ENCODE measurements around the gene CARD10. TPM values are rescaled to one million over a fixed set of nuclear protein-coding genes. Genes with fewer than 3 reads are reported as not detected.

CARD10 gene
- total RNA-seq, 4 donors from 2014 or later: 11.6 to 24.1 (median 20.9) TPM

- Histone ChIP-seq H3K27ac (no peak overlapping the region), H3K4me3 (no peak overlapping the region), H3K4me1 (peaks cover 0 to 6% (median 0%) of the 10 kb centered on the region in 3 donors), H3K9me3 (peaks cover 0 to 3% (median 0%) of the 10 kb centered on the region in 3 donors), H3K36me3 (no peaks in the 10 kb centered on the region), H3K27me3 (peaks cover 0 to 72% (median 0%) of the 10 kb centered on the region in 4 donors)
- no peak for DNase-seq
- WGBS, 2 donors: 18 to 58% methylated on average over 7 to 10 of the region's 18 CpGs
- intact Hi-C loops (cut with DNase I): no loop called here
- TF ChIP-seq POLR2A (IDR thresholded peaks at IDR 0.05): no peak
- TF ChIP-seq CTCF (IDR thresholded peaks at IDR 0.05): no peak
These were observed 70.6 kb downstream of the CARD10 start for GRCh38 chr22:37448516-37449127.

GRCh38 chr22:37445501-37445900, 73.7 kb downstream of the CARD10 start:
- Histone ChIP-seq H3K4me1 (peaks cover 0 to 6% (median 0%) of the 10 kb centered on the region in 3 donors), H3K9me3 (peaks cover 0 to 8% (median 7%) of the 10 kb centered on the region in 3 donors), H3K36me3 (no peaks in the 10 kb centered on the region), H3K27ac (no peak overlapping the region), H3K4me3 (no peak overlapping the region), H3K27me3 (peaks cover 0 to 85% (median 0%) of the 10 kb centered on the region in 4 donors)
- TF ChIP-seq POLR2A (IDR thresholded peaks at IDR 0.05): no peak
- TF ChIP-seq CTCF (IDR thresholded peaks at IDR 0.05): no peak
- WGBS, 2 donors: 66 to 77% methylated on average over 9 of the region's 9 CpGs
- intact Hi-C loops (cut with DNase I): no loop called here
- no peak for DNase-seq

GRCh38 chr22:37443977-37444376, 75.2 kb downstream of the CARD10 start:
- no peak for TF ChIP-seq POLR2A (IDR thresholded peaks at IDR 0.05)
- TF ChIP-seq CTCF (IDR thresholded peaks at IDR 0.05): no peak
- DNase-seq: no peak
- Histone ChIP-seq H3K4me3 (no peak overlapping the region), H3K9me3 (peaks cover 0 to 10% (median 8%) of the 10 kb centered on the region in 3 donors), H3K27ac (no peak overlapping the region), H3K36me3 (no peaks in the 10 kb centered on the region), H3K27me3 (peaks cover 0 to 80% (median 0%) of the 10 kb centered on the region in 4 donors), H3K4me1 (peaks cover 0 to 6% (median 0%) of the 10 kb centered on the region in 3 donors)
- 68 to 73% methylated on average over 7 of the region's 7 CpGs for WGBS, 2 donors
- intact Hi-C loops (cut with DNase I): no loop called here

- Histone ChIP-seq H3K9me3 (peaks cover 0 to 10% (median 8%) of the 10 kb centered on the region in 3 donors), H3K27me3 (peaks cover 0 to 77% (median 0%) of the 10 kb centered on the region in 4 donors), H3K27ac (no peak overlapping the region), H3K36me3 (no peaks in the 10 kb centered on the region), H3K4me3 (no peak overlapping the region), H3K4me1 (no peaks in the 10 kb centered on the region)
- 80 to 84% methylated on average over 7 of the region's 7 CpGs for WGBS, 2 donors
- intact Hi-C loops (cut with DNase I): no loop called here
- no peak for DNase-seq
- no peak for TF ChIP-seq POLR2A (IDR thresholded peaks at IDR 0.05)
- TF ChIP-seq CTCF (IDR thresholded peaks at IDR 0.05): no peak
These were observed 76.1 kb downstream of the CARD10 start for GRCh38 chr22:37443086-37443485.

GRCh38 chr22:37442537-37442936, 76.7 kb downstream of the CARD10 start:
- Histone ChIP-seq H3K27me3 (peaks cover 0 to 77% (median 0%) of the 10 kb centered on the region in 4 donors), H3K4me1 (no peaks in the 10 kb centered on the region), H3K4me3 (no peak overlapping the region), H3K9me3 (peaks cover 0 to 10% (median 8%) of the 10 kb centered on the region in 3 donors), H3K36me3 (no peaks in the 10 kb centered on the region), H3K27ac (no peak overlapping the region)
- DNase-seq: no peak
- TF ChIP-seq CTCF (IDR thresholded peaks at IDR 0.05) (no peak), POLR2A (IDR thresholded peaks at IDR 0.05) (no peak)
- intact Hi-C loops (cut with DNase I): no loop called here
- WGBS, 2 donors: 53 to 59% methylated on average over 2 of the region's 2 CpGs

Measured in esophagus squamous epithelium (tissue), 5 donors.